HL-60 (cell line): ENCODE results near the gene GLI3.

Source experiments
- DNase-seq, 2 experiments: peaks; one replicate each; pipeline ENCODE4 v3.0.0-alpha.2; 2010 to 2020; ENCODE audit warnings: low read depth in 1 of 2, low spot score in 1 of 2
- H3K27ac ChIP-seq: fragments of 250-450 bp; sonication (Bioruptor Pico); replicated peaks from 2 replicates; pipeline ENCODE4 v1.5.1; 2020; ENCODE audit warnings: mild to moderate bottlenecking, moderate library complexity
- H3K27me3 ChIP-seq: fragments of 250-450 bp; sonication (Bioruptor Pico); 2 replicates; pipeline ENCODE4 v1.5.1; 2021; ENCODE audit warnings: mild to moderate bottlenecking, moderate library complexity; ENCODE audit not compliant: insufficient read depth, poor library complexity, severe bottlenecking
- H3K4me3 ChIP-seq: replicated peaks from 2 replicates; pipeline ENCODE4 v1.5.1; 2011; ENCODE audit warnings: mild to moderate bottlenecking, control low read depth, low read length; ENCODE audit not compliant: insufficient read depth
- CTCF ChIP-seq: IDR thresholded peaks from one replicate; pipeline ENCODE4 v1.5.1; 2011; ENCODE audit warnings: low read length, control low read depth, inconsistent platforms; ENCODE audit not compliant: insufficient read depth
- GABPA ChIP-seq: IDR thresholded peaks from 2 replicates; pipeline ENCODE4 v1.6.1; 2012; ENCODE audit warnings: low read depth
- POLR2AphosphoS5 ChIP-seq: IDR thresholded peaks from 2 replicates; pipeline ENCODE4 v1.6.1; 2012; ENCODE audit warnings: low read depth
- SPI1 ChIP-seq: IDR thresholded peaks from 2 replicates; pipeline ENCODE4 v1.6.1; 2012; ENCODE audit warnings: low read depth, mild to moderate bottlenecking, borderline replicate concordance
- TF ChIP-seq, protein P1 (sequence below): IDR thresholded peaks from 2 replicates; pipeline ENCODE4 v1.6.1; 2012; ENCODE audit warnings: low read depth; ENCODE audit not compliant: insufficient replicate concordance

The GLI3 gene

GRCh38 chr7:42137431-42137830 lies 99.6 kb downstream of the GLI3 start:
- no peak overlapping the region for H3K27ac ChIP-seq

DNA sequence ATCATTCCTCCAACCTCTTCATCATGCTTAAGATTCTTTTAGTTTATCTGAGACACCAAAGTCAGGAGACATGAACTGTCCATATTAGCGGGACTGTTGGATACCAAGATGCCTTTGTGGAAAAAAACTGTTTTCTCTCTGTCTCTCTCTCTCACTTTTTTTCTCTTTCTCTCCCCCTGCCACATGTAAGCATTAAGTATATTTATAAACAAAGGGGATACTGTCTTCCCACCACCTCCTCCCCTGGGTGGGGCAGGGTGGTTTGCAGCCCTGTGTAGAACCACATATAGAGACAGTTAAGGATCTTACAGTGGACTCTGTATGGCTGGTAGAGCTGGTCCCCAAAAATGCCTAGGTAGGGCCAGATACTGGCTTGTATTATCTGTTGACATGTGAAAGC lies 101.3 kb downstream of the GLI3 start:
- Histone ChIP-seq H3K27me3 (no peaks in the 10 kb centered on the region), H3K4me3 (no peak overlapping the region), H3K27ac (no peak overlapping the region)
- no peak for DNase-seq
- TF ChIP-seq, protein P1, sequence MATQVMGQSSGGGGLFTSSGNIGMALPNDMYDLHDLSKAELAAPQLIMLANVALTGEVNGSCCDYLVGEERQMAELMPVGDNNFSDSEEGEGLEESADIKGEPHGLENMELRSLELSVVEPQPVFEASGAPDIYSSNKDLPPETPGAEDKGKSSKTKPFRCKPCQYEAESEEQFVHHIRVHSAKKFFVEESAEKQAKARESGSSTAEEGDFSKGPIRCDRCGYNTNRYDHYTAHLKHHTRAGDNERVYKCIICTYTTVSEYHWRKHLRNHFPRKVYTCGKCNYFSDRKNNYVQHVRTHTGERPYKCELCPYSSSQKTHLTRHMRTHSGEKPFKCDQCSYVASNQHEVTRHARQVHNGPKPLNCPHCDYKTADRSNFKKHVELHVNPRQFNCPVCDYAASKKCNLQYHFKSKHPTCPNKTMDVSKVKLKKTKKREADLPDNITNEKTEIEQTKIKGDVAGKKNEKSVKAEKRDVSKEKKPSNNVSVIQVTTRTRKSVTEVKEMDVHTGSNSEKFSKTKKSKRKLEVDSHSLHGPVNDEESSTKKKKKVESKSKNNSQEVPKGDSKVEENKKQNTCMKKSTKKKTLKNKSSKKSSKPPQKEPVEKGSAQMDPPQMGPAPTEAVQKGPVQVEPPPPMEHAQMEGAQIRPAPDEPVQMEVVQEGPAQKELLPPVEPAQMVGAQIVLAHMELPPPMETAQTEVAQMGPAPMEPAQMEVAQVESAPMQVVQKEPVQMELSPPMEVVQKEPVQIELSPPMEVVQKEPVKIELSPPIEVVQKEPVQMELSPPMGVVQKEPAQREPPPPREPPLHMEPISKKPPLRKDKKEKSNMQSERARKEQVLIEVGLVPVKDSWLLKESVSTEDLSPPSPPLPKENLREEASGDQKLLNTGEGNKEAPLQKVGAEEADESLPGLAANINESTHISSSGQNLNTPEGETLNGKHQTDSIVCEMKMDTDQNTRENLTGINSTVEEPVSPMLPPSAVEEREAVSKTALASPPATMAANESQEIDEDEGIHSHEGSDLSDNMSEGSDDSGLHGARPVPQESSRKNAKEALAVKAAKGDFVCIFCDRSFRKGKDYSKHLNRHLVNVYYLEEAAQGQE = no peak
- no peak for TF ChIP-seq GABPA
- no peak for TF ChIP-seq POLR2AphosphoS5
- no peak for TF ChIP-seq CTCF
- no peak for TF ChIP-seq SPI1

More at GRCh38 chr7:42137431-42137830, 99.6 kb downstream of the GLI3 start:
- no peaks in the 10 kb centered on the region for H3K27me3 ChIP-seq
- TF ChIP-seq POLR2AphosphoS5 (no peak), GABPA (no peak), SPI1 (no peak), CTCF (no peak)
- TF ChIP-seq, protein P1 = no peak
- no peak for DNase-seq
- no peak overlapping the region for H3K4me3 ChIP-seq

GRCh38 chr7:42134276-42134876 lies 102.6 kb downstream of the GLI3 start:
- Histone ChIP-seq H3K27me3 (no peaks in the 10 kb centered on the region), H3K4me3 (no peak overlapping the region), H3K27ac (no peak overlapping the region)
- no peak for DNase-seq
- no peak for TF ChIP-seq CTCF
- TF ChIP-seq, protein P1 = no peak
- TF ChIP-seq GABPA = no peak
